Measurements from ENCODE around the gene HIBCH. TPM values are rescaled to one million over a fixed set of nuclear protein-coding genes. Genes with fewer than 3 reads are reported as not detected.

Gene HIBCH
- total RNA-seq, 4 donors from 2014 or later: 16.5 to 20.1 (median 18.3) TPM

DNA sequence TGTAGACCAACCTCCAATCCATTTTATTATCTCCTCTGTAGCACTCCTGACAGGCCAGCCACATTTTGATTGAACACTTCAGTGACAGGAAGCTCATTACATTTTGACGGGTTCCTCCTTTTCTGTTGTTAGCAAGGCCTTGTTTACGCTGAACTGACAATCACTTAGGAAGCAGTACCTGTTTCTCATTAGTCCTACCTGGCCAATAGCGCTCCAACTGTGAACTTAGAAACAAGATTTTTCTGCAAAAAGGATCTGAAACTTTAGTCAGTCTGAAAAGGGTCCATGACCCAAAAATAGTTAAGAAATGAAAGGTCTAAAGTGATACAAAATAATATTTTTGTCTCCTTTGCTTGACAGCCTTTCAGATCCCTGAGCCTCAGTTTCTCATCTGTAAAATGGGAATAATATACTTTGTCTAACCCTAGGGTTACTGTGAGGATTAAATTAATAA is 137.5 kb downstream of the HIBCH start:
- peak overlapping the region in 3 of 4 donors; percentile 85 to 90 (median 89) for H3K27ac ChIP-seq
- H3K9me3 ChIP-seq: no peaks in the 10 kb centered on the region
- peaks cover 0 to 31% (median 0%) of the 10 kb centered on the region in 3 donors for H3K4me1 ChIP-seq
- H3K36me3 ChIP-seq: no peaks in the 10 kb centered on the region
- TF ChIP-seq POLR2AphosphoS5 (IDR thresholded peaks at IDR 0.05) (no peak), POLR2A (IDR thresholded peaks at IDR 0.05) (no peak), EP300 (IDR thresholded peaks at IDR 0.05) (no peak)
- TF ChIP-seq, protein P1, sequence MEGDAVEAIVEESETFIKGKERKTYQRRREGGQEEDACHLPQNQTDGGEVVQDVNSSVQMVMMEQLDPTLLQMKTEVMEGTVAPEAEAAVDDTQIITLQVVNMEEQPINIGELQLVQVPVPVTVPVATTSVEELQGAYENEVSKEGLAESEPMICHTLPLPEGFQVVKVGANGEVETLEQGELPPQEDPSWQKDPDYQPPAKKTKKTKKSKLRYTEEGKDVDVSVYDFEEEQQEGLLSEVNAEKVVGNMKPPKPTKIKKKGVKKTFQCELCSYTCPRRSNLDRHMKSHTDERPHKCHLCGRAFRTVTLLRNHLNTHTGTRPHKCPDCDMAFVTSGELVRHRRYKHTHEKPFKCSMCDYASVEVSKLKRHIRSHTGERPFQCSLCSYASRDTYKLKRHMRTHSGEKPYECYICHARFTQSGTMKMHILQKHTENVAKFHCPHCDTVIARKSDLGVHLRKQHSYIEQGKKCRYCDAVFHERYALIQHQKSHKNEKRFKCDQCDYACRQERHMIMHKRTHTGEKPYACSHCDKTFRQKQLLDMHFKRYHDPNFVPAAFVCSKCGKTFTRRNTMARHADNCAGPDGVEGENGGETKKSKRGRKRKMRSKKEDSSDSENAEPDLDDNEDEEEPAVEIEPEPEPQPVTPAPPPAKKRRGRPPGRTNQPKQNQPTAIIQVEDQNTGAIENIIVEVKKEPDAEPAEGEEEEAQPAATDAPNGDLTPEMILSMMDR (IDR thresholded peaks at IDR 0.05): no peak
- H3K27me3 ChIP-seq: no peaks in the 10 kb centered on the region
- WGBS, 2 donors (ENCODE audit: low coverage in 1 of 2): 75 to 84% methylated on average over 3 of the region's 3 CpGs
- ATAC-seq: no peak
- peak overlapping the region in 1 of 2 donors; percentile 84 for H3K4me3 ChIP-seq

DNA sequence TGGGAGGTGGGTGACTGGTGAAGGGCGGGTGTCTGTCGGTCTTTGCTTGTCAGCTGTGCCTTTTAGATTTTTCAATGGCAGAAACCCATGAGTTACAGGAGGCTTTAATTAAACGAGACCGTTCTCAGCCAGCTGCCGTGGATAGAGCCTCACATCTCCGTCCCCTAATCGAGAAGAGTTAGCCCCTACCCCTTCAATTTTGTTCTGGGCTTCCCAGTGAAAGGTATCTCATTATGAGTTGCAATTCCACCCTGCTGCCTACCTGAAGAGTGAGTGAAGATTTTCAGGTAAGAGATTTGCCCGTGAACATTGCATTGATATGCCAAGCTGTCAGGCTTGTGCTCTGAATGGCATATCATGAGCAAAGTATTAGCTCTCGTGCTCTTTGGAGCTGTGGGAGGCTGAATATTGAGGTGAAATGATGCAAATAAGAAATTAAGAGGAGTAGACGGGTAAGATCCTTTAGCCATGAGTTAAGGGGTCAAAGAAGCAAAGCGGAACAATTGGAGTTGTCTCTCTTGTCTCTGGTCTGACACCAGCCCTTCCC is 138.4 kb downstream of the HIBCH start:
- WGBS, 2 donors (ENCODE audit: low coverage in 1 of 2): 16 to 27% methylated on average over 4 to 6 of the region's 11 CpGs
- ATAC-seq: no peak
- H3K27me3 ChIP-seq: no peaks in the 10 kb centered on the region
- TF ChIP-seq EP300 (IDR thresholded peaks at IDR 0.05): no peak
- TF ChIP-seq POLR2A (IDR thresholded peaks at IDR 0.05): no peak
- TF ChIP-seq, protein P1 (IDR thresholded peaks at IDR 0.05): no peak
- TF ChIP-seq POLR2AphosphoS5 (IDR thresholded peaks at IDR 0.05): no peak
- H3K36me3 ChIP-seq: no peaks in the 10 kb centered on the region
- no peaks in the 10 kb centered on the region for H3K9me3 ChIP-seq
- H3K4me1 ChIP-seq: peaks cover 0 to 31% (median 0%) of the 10 kb centered on the region in 3 donors
- H3K27ac ChIP-seq: peak overlapping the region; percentile 34 to 90 (median 87)
- peak overlapping the region; percentile 54 to 84 for H3K4me3 ChIP-seq

DNA sequence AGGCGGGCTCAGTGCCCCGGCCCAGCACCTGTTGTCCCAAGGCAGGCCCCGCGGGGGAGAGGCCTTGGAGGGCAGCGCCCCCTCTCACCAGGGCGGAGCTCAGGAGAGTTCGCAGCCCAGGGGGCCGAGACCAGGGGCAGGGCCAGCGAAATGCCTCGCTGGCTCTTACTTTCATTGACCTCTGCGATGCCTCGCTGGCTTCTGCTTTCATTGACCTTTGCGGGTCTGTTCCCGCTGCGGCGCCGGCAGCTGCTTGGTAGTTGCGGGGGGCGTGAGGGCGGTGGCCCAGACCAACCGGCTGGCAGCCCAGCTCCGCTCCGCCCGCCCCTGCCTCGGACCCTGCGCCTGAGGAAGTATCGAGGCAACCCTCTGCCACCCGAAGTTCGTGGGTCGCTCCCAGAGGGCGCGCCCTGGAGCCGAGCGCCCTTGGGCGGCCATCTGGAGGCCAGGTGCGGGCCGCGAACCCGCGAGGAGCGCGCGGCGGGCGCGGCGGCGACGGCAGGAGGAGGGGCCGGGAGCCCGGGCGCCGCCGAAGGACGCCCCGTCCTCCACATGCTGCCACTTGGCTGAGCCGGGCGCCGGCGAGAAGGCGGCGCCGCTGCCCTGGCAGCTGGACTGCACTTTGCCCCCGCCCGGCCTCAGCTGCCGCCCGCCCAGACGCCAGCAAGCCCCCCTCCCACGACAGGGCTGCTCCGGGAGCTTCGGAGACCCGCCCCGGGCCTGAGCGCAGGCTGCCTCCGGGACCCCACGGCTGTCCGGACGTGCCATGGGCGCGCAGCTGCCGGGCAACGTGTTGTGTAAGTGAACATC is 139.1 kb downstream of the HIBCH start:
- Histone ChIP-seq H3K4me1 (peaks cover 0 to 31% (median 0%) of the 10 kb centered on the region in 3 donors), H3K36me3 (no peaks in the 10 kb centered on the region), H3K4me3 (peak overlapping the region; percentile 54 to 84), H3K27ac (peak overlapping the region; percentile 34 to 90 (median 87)), H3K9me3 (no peaks in the 10 kb centered on the region), H3K27me3 (no peaks in the 10 kb centered on the region)
- TF ChIP-seq, protein P1 (IDR thresholded peaks at IDR 0.05): peak in 2 of 4 experiments; percentile 56 to 75
- TF ChIP-seq POLR2A (IDR thresholded peaks at IDR 0.05): no peak
- ATAC-seq: peak; percentile 77
- WGBS, 2 donors (ENCODE audit: low coverage in 1 of 2): no CpG with 5 or more reads among the region's 82 CpGs

DNA sequence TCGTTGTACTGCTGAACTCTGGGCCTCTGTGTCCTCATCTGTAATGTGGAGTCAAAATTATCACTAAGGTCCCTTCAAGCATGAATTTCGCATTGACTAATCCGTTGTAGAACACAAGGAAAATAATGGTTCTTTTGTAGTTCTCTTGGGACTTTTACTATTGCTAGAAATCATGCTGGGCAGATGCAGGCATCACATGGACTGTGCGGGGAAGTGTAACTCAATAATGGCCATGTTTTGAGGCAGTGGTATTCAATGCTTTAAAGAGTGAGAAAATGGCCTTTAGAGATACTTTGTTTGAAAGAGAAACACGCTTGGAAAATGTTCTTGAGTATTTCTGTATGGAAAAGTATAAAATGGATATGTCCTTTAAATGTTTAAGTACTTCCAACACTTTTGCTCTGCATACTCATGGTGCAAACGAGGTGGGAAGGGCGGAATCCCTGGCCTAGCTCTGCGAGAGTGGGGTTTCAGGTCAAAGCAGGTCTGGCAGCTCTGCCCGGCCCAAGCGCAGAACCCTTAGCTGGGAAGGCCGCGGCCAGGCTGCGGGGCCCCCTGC is 139.8 kb downstream of the HIBCH start:
- Histone ChIP-seq H3K36me3 (no peaks in the 10 kb centered on the region), H3K4me3 (peak overlapping the region; percentile 54 to 84), H3K27ac (peak overlapping the region in 3 of 4 donors; percentile 85 to 90 (median 89)), H3K4me1 (peaks cover 0 to 31% (median 0%) of the 10 kb centered on the region in 3 donors), H3K9me3 (no peaks in the 10 kb centered on the region), H3K27me3 (no peaks in the 10 kb centered on the region)
- no peak for ATAC-seq
- TF ChIP-seq POLR2A (IDR thresholded peaks at IDR 0.05): no peak
- TF ChIP-seq, protein P1 (IDR thresholded peaks at IDR 0.05): peak in 1 of 4 experiments; percentile 37
- 48 to 50% methylated on average over 4 to 8 of the region's 13 CpGs for WGBS, 2 donors (ENCODE audit: low coverage in 1 of 2)
